Colonic mucosa (tissue), 4 donors: Measurements from ENCODE around the gene MRM2. TPM values are rescaled to one million over a fixed set of nuclear protein-coding genes. Genes with fewer than 3 reads are reported as not detected.

Source experiments
- DNase-seq: peaks from one replicate; pipeline ENCODE4 v3.0.0-alpha.2; 2020
- H3K27ac ChIP-seq: fragments of 200-600 bp; one replicate; pipeline ENCODE4 v1.8.0; 2021
- H3K27me3 ChIP-seq: fragments of 200-600 bp; one replicate; pipeline ENCODE4 v1.8.0; 2021
- H3K36me3 ChIP-seq: fragments of 200-600 bp; one replicate; pipeline ENCODE4 v1.8.0; 2021
- H3K4me1 ChIP-seq: fragments of 200-600 bp; one replicate; pipeline ENCODE4 v1.8.0; 2021; ENCODE audit warnings: mild to moderate bottlenecking
- H3K4me3 ChIP-seq: fragments of 200-600 bp; one replicate; pipeline ENCODE4 v1.8.0; 2021
- H3K9ac ChIP-seq, 2 donors: one replicate each; pipeline ENCODE4 v1.7.0; 2013; ENCODE audit warnings: control low read depth in 2 of 2, low read depth in 2 of 2, low read length in 2 of 2
- H3K9me3 ChIP-seq: fragments of 200-600 bp; one replicate; pipeline ENCODE4 v1.8.0; 2021
- intact Hi-C: fragments of 100-400 bp; cut with DNase I; formaldehyde crosslinking; loops from one replicate; pipeline ENCODE4 v1.14.1; 2022
- total RNA-seq, 2 donors: library from RNA; stranded (reverse); fragmentation: NEBNext Ultra II Directional in 1 of 2; extraction: Animal tissue kit (Norgen Biotek cat#: 25700) in 1 of 2; gene quantifications; one replicate each; pipeline ENCODE4 v1.2.1, GENCODE V29; 2021
- TF ChIP-seq, protein P1 (sequence below): fragments of 200-600 bp; IDR thresholded peaks from one replicate; pipeline ENCODE4 v1.8.0; 2022; ENCODE audit warnings: antibody characterized with exemption, mild to moderate bottlenecking
- donor health status: healthy.
- donor health status: DM: no; HTN: no; CAD: no.
- donor health status: DM: no; HTN: no; CAD: no.

The MRM2 gene
- total RNA-seq, 2 donors from 2014 or later, result 17.3 to 27.0 TPM

GRCh38 chr7:2213551-2214215, 28.3 kb downstream of the MRM2 start:
- intact Hi-C loops, result no loop called here

DNA sequence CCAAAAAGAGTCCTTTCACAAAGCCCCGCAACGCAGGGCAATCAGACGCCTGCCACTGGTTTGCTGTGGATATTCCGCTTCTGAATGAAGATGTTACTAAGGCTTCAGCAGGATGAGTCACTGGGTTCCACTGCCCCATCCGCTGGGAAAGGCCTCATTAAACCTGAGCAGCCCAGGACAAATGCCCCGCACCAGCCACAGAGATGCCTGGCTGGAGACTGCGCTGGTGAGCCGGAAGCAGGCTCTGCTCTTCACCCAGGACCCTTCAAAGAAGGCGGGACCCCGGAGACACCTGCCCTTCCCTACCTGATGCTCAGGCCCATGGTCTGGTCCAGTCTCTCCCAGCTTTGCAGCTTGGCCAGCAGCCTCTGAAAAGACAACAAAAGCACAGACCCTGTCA, 29.1 kb downstream of the MRM2 start:
- DNase-seq, result no peak
- no peak overlapping the region for H3K27ac ChIP-seq
- intact Hi-C loops, result no loop called here
- H3K4me1 ChIP-seq, result no peaks in the 10 kb centered on the region
- H3K36me3 ChIP-seq, result no peaks in the 10 kb centered on the region
- H3K9me3 ChIP-seq, result no peaks in the 10 kb centered on the region
- H3K9ac ChIP-seq, result no peak overlapping the region
- no peaks in the 10 kb centered on the region for H3K27me3 ChIP-seq
- TF ChIP-seq, protein P1, sequence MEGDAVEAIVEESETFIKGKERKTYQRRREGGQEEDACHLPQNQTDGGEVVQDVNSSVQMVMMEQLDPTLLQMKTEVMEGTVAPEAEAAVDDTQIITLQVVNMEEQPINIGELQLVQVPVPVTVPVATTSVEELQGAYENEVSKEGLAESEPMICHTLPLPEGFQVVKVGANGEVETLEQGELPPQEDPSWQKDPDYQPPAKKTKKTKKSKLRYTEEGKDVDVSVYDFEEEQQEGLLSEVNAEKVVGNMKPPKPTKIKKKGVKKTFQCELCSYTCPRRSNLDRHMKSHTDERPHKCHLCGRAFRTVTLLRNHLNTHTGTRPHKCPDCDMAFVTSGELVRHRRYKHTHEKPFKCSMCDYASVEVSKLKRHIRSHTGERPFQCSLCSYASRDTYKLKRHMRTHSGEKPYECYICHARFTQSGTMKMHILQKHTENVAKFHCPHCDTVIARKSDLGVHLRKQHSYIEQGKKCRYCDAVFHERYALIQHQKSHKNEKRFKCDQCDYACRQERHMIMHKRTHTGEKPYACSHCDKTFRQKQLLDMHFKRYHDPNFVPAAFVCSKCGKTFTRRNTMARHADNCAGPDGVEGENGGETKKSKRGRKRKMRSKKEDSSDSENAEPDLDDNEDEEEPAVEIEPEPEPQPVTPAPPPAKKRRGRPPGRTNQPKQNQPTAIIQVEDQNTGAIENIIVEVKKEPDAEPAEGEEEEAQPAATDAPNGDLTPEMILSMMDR, result no peak
- no peak overlapping the region for H3K4me3 ChIP-seq

More at GRCh38 chr7:2213551-2214215, 28.3 kb downstream of the MRM2 start:
- H3K4me1 ChIP-seq, result no peaks in the 10 kb centered on the region
- H3K36me3 ChIP-seq, result no peaks in the 10 kb centered on the region
- H3K27me3 ChIP-seq, result no peaks in the 10 kb centered on the region
- H3K27ac ChIP-seq, result no peak overlapping the region
- no peak overlapping the region for H3K4me3 ChIP-seq
- no peak for DNase-seq
- H3K9ac ChIP-seq, result no peak overlapping the region
- TF ChIP-seq, protein P1, result no peak
- H3K9me3 ChIP-seq, result no peaks in the 10 kb centered on the region

GRCh38 chr7:2211926-2212325, 30.1 kb downstream of the MRM2 start:
- no peaks in the 10 kb centered on the region for H3K27me3 ChIP-seq

GRCh38 chr7:2211259-2211880, 30.6 kb downstream of the MRM2 start:
- no peak overlapping the region for H3K27ac ChIP-seq
- no peaks in the 10 kb centered on the region for H3K27me3 ChIP-seq
- no peaks in the 10 kb centered on the region for H3K36me3 ChIP-seq
- no peak for DNase-seq
- no peak overlapping the region for H3K9ac ChIP-seq
- no peaks in the 10 kb centered on the region for H3K4me1 ChIP-seq
- TF ChIP-seq, protein P1, result no peak
- intact Hi-C loops, result no loop called here
- H3K9me3 ChIP-seq, result no peaks in the 10 kb centered on the region
- H3K4me3 ChIP-seq, result no peak overlapping the region

More at GRCh38 chr7:2211926-2212325, 30.1 kb downstream of the MRM2 start:
- Histone ChIP-seq H3K4me1 (no peaks in the 10 kb centered on the region), H3K36me3 (no peaks in the 10 kb centered on the region), H3K9me3 (no peaks in the 10 kb centered on the region), H3K4me3 (no peak overlapping the region), H3K27ac (no peak overlapping the region), H3K9ac (no peak overlapping the region)
- TF ChIP-seq, protein P1, result no peak
- intact Hi-C loops, result no loop called here
- DNase-seq, result no peak

GRCh38 chr7:2210551-2211258, 31.3 kb downstream of the MRM2 start:
- Histone ChIP-seq H3K27ac (no peak overlapping the region), H3K27me3 (no peaks in the 10 kb centered on the region), H3K9ac (no peak overlapping the region), H3K4me1 (no peaks in the 10 kb centered on the region), H3K9me3 (no peaks in the 10 kb centered on the region), H3K4me3 (no peak overlapping the region), H3K36me3 (no peaks in the 10 kb centered on the region)
- TF ChIP-seq, protein P1, result no peak
- intact Hi-C loops, result no loop called here
- DNase-seq, result no peak
